Lower lobe of right lung (tissue), 2 donors: ENCODE data around the gene PARP12. TPM values are rescaled to one million over a fixed set of nuclear protein-coding genes. Genes with fewer than 3 reads are reported as not detected.

Experiments used
- ATAC-seq, 2 donors: fragments of 200-7000 bp; cut with Tn5 transposase; one replicate each; pipeline ENCODE4 v1.9.1; 2020 to 2022; ENCODE audit warnings: mild to moderate bottlenecking in 2 of 2, moderate library complexity in 2 of 2
- DNase-seq: peaks from one replicate; pipeline ENCODE4 v3.0.0-alpha.2; 2020
- H3K27ac ChIP-seq: fragments of 200-600 bp; one replicate; pipeline ENCODE4 v1.8.0; 2022
- H3K27me3 ChIP-seq: fragments of 200-600 bp; one replicate; pipeline ENCODE4 v1.8.0; 2022; ENCODE audit warnings: low read depth
- H3K36me3 ChIP-seq: fragments of 200-600 bp; one replicate; pipeline ENCODE4 v1.8.0; 2022; ENCODE audit warnings: mild to moderate bottlenecking
- H3K4me1 ChIP-seq: fragments of 200-600 bp; one replicate; pipeline ENCODE4 v1.8.0; 2022
- H3K4me3 ChIP-seq: fragments of 200-600 bp; one replicate; pipeline ENCODE4 v1.8.0; 2022; ENCODE audit warnings: mild to moderate bottlenecking
- H3K9me3 ChIP-seq: fragments of 200-600 bp; one replicate; pipeline ENCODE4 v1.8.0; 2022
- CTCF ChIP-seq: fragments of 200-600 bp; IDR thresholded peaks from one replicate; pipeline ENCODE4 v1.8.0; 2022; ENCODE audit warnings: antibody characterized with exemption, mild to moderate bottlenecking
- intact Hi-C: fragments of 100-400 bp; cut with DNase I; formaldehyde crosslinking; loops from one replicate; pipeline ENCODE4 v1.11.0; 2022
- total RNA-seq: library from RNA; stranded (reverse); fragmentation: NEBNext Ultra II Directional; extraction: Animal tissue kit (Norgen Biotek cat#: 25700); gene quantifications from one replicate; pipeline ENCODE4 v1.2.1, GENCODE V29; 2021
- donor health status: DM: no; HTN: yes; CAD: no; lungs with severe emphysema.

PARP12 gene
- total RNA-seq, 1 donor from 2014 or later = 122 TPM

DNA sequence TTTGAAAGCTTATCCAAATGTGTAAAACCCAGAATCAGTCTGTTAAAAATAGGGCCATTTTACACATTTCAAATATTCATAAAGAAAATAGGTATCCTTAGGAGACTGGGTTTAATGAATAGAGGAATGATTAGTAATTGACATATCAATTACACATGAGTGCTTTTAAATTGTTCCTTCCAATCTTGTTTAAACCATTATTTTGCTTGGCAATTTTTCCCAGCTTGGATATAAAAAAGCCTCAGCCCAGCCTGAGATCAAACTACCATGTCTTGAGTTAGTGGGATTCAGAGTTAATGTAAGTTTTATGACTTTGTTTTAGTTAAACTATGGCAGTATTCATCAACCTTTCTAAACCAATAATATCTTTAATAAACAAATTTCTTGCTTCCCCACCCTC is 28.3 kb downstream of the PARP12 start:
- intact Hi-C loops = no loop called here
- DNase-seq (no peak), ATAC-seq (no peak)
- no peak overlapping the region for H3K27ac ChIP-seq
- H3K4me3 ChIP-seq = no peak overlapping the region
- no peaks in the 10 kb centered on the region for H3K9me3 ChIP-seq
- TF ChIP-seq CTCF = no peak
- H3K4me1 ChIP-seq = peaks cover 8% of the 10 kb centered on the region
- H3K27me3 ChIP-seq = no peaks in the 10 kb centered on the region
- peaks cover 89% of the 10 kb centered on the region for H3K36me3 ChIP-seq

GRCh38 chr7:140033779-140034363 is 28.9 kb downstream of the PARP12 start:
- ATAC-seq (no peak), DNase-seq (no peak)
- intact Hi-C loops = no loop called here
- Histone ChIP-seq H3K27me3 (no peaks in the 10 kb centered on the region), H3K27ac (no peak overlapping the region), H3K9me3 (no peaks in the 10 kb centered on the region), H3K4me1 (peaks cover 5% of the 10 kb centered on the region), H3K36me3 (peaks cover 86% of the 10 kb centered on the region), H3K4me3 (no peak overlapping the region)
- no peak for TF ChIP-seq CTCF

DNA sequence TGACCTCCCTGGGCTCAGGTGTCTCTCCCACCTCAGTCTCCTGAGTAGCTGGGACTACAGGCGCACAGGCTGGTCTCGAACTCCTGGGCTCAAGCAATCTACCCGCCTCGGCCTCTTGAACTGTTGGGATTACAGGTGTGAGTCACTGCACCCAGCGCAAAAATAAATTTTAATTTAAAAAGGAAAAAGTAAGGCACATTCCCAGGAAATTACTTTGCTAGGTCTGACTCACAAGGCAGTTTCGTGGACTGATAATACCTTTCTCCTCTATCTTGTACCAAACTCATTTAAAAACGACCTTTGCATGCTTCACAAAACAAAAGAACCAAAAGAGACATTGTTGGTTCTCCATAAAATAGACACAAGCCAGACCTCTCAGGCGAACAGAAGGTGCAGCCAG is 29.7 kb downstream of the PARP12 start:
- no peak overlapping the region for H3K27ac ChIP-seq
- intact Hi-C loops = no loop called here
- peaks cover 89% of the 10 kb centered on the region for H3K36me3 ChIP-seq
- H3K4me1 ChIP-seq = peaks cover 5% of the 10 kb centered on the region
- H3K4me3 ChIP-seq = no peak overlapping the region
- no peak for TF ChIP-seq CTCF
- ATAC-seq (no peak), DNase-seq (no peak)
- H3K27me3 ChIP-seq = no peaks in the 10 kb centered on the region
- H3K9me3 ChIP-seq = no peaks in the 10 kb centered on the region

DNA sequence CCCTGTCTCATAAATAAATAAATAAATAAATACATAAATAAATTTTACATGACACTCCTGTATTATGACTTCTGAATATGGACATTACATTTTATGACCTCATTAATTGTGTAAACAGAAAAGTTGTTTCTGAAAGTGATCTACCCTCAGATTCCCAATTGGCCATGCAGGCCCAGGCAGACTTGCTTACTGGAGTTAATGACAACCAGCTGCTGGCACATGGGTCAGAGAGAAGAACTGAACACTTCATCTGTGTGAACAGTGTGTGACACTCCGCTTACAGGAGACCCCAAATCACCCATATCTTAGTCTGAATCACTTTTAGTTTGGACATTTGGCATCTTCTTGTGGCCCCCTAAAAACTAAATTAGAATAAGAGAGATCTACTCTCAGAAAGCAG is 31.4 kb downstream of the PARP12 start:
- ATAC-seq = no peak

DNA sequence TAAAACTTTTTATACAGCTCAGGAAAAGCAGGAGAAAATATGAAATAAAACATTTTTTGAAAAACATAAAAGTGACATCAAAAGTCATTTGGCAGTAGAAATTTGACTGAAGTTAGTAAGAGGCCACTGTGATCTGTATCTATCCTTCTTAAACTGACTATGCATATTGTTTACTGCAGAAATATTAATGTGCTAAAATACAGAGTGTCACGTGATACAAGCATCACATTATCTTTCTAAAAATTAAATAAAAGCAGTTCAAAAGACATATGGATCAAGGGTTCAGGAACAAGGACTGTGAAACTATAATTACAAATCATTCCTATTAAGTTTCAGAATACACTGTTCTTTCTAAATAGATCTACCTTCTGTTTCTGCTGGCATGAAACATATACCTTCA is 33.7 kb downstream of the PARP12 start:
- peaks cover 95% of the 10 kb centered on the region for H3K36me3 ChIP-seq
- H3K4me3 ChIP-seq = no peak overlapping the region
- H3K4me1 ChIP-seq = peaks cover 5% of the 10 kb centered on the region
- intact Hi-C loops = no loop called here
- DNase-seq = no peak
- H3K9me3 ChIP-seq = no peaks in the 10 kb centered on the region
- ATAC-seq = no peak
- no peaks in the 10 kb centered on the region for H3K27me3 ChIP-seq
- TF ChIP-seq CTCF = no peak
- no peak overlapping the region for H3K27ac ChIP-seq

More for the DNA sequence above, 31.4 kb downstream of the PARP12 start:
- peaks cover 89% of the 10 kb centered on the region for H3K36me3 ChIP-seq
- peaks cover 5% of the 10 kb centered on the region for H3K4me1 ChIP-seq
- TF ChIP-seq CTCF = no peak
- no peak for DNase-seq
- no peaks in the 10 kb centered on the region for H3K9me3 ChIP-seq
- no peak overlapping the region for H3K27ac ChIP-seq
- no peaks in the 10 kb centered on the region for H3K27me3 ChIP-seq
- no peak overlapping the region for H3K4me3 ChIP-seq
- intact Hi-C loops = no loop called here
